Measurements from ENCODE around the gene NLRP8. TPM values are rescaled to one million over a fixed set of nuclear protein-coding genes. Genes with fewer than 3 reads are reported as not detected.

Gene NLRP8
- total RNA-seq, 1 experiment from 2014 or later, result not detected

GRCh38 chr19:55993492-55993891 lies 45.9 kb downstream of the NLRP8 start:
- H3K4me2 ChIP-seq (ENCODE audit: insufficient read depth, insufficient read length, low read length), result no peak overlapping the region
- Mint-ChIP-seq H3K4me3 (no peak overlapping the region), H3K27me3 (ENCODE audit: low read depth) (no peaks in the 10 kb centered on the region; the same call in 1 of the 2 replicates), H3K4me1 (no peaks in the 10 kb centered on the region), H3K36me3 (ENCODE audit: insufficient read depth in 1 of 3, low read depth in 3 of 3) (peaks cover 0 to 32% (median 17%) of the 10 kb centered on the region in 3 experiments; a peak in 5 of 7 replicates), H3K27ac (no peak overlapping the region), H3K9me3 (peaks cover 79 to 92% of the 10 kb centered on the region in 2 experiments)
- no peak overlapping the region for H3K27ac ChIP-seq (ENCODE audit: insufficient read length, low read depth, low read length)
- H2BK20ac ChIP-seq (ENCODE audit: low read depth, low read length, poor library complexity, severe bottlenecking), result no peak overlapping the region
- no peak for TF ChIP-seq CTCF (conservative IDR thresholded peaks at IDR 0.05)
- DNase-seq, result no peak
- no peak overlapping the region for H4K91ac ChIP-seq (ENCODE audit: insufficient read length, low read depth, low read length)
- no peak overlapping the region for H4K5ac ChIP-seq (ENCODE audit: insufficient read length, low read depth, low read length)
- no peaks in the 10 kb centered on the region for H3K23me2 ChIP-seq (ENCODE audit: insufficient read length, low read depth, low read length, poor library complexity, severe bottlenecking)
- H4K20me1 ChIP-seq (ENCODE audit: control insufficient read depth, insufficient read depth, insufficient read length), result no peaks in the 10 kb centered on the region
- H2AK5ac ChIP-seq (ENCODE audit: insufficient read length, low read length), result no peak overlapping the region
- no CpG with 5 or more reads among the region's 1 CpG for WGBS (ENCODE audit: extremely low coverage, insufficient read length, low lambda C conversion rate)
- H3K56ac ChIP-seq (ENCODE audit: insufficient read length, low read depth, low read length), result no peak overlapping the region
- no peak overlapping the region for H3K4ac ChIP-seq (ENCODE audit: low read depth, low read length)
- H4K8ac ChIP-seq (replicated peaks; ENCODE audit: insufficient read length, low read depth, low read length), result no peak overlapping the region
- H3K79me1 ChIP-seq (ENCODE audit: insufficient read depth, low read depth, low read length, poor library complexity, severe bottlenecking), result no peaks in the 10 kb centered on the region
- peaks cover 60% of the 10 kb centered on the region for H3K9me3 ChIP-seq (ENCODE audit: control insufficient read depth, low read depth, low read length)
- no peak overlapping the region for H2BK12ac ChIP-seq (ENCODE audit: insufficient read length, low read depth, low read length)
- no peak overlapping the region for H3K9ac ChIP-seq (ENCODE audit: extremely low read depth, insufficient read length, low read length)
- no peaks in the 10 kb centered on the region for H3K79me2 ChIP-seq (ENCODE audit: insufficient read depth, low read length)
- no peak overlapping the region for H3K18ac ChIP-seq (ENCODE audit: insufficient read length, low read depth, low read length)
- no peak overlapping the region for H2BK120ac ChIP-seq (ENCODE audit: low read depth, low read length, poor library complexity, severe bottlenecking)
- no peak overlapping the region for H2AFZ ChIP-seq (ENCODE audit: low read length)
- H3K14ac ChIP-seq (ENCODE audit: insufficient read depth, low read length), result no peak overlapping the region
- H3K27me3 ChIP-seq (ENCODE audit: insufficient read depth, low read length), result no peaks in the 10 kb centered on the region
- H3T11ph ChIP-seq (ENCODE audit: low read length), result no peak overlapping the region
- H3K4me1 ChIP-seq (ENCODE audit: insufficient read depth, low read length), result no peaks in the 10 kb centered on the region
- H2BK15ac ChIP-seq (ENCODE audit: low read depth, low read length), result no peak overlapping the region
- H2BK5ac ChIP-seq (ENCODE audit: insufficient read length, low read length), result no peak overlapping the region
- H3K23ac ChIP-seq (ENCODE audit: insufficient read length, low read depth, low read length), result no peak overlapping the region
